Measurements from ENCODE around the gene MAP4K3.

The MAP4K3 gene

GRCh38 chr2:39443009-39443408, 5.9 kb upstream of the MAP4K3 start:
- no peak for DNase-seq

- DNase-seq, result peak; percentile 52
Observed at GRCh38 chr2:39437522-39438296, 624 bp upstream of the MAP4K3 start.

GRCh38 chr2:39435741-39436591, 1.1 kb downstream of the MAP4K3 start:
- no peak for DNase-seq

GRCh38 chr2:39435234-39435633, 1.9 kb downstream of the MAP4K3 start:
- no peak for DNase-seq

- no peak for DNase-seq
Observed at GRCh38 chr2:39434233-39434897, 2.7 kb downstream of the MAP4K3 start.

GRCh38 chr2:39433586-39434195, 3.4 kb downstream of the MAP4K3 start:
- no peak for DNase-seq

- no peak for DNase-seq
Observed at GRCh38 chr2:39432701-39433100, 4.4 kb downstream of the MAP4K3 start.

- no peak for DNase-seq
Observed at GRCh38 chr2:39431592-39432316, 5.3 kb downstream of the MAP4K3 start.

- DNase-seq, result no peak
Observed at GRCh38 chr2:39429746-39430145, 7.3 kb downstream of the MAP4K3 start.

- DNase-seq, result no peak
Observed at GRCh38 chr2:39424951-39425350, 12.1 kb downstream of the MAP4K3 start.

- DNase-seq, result no peak
Observed at GRCh38 chr2:39422700-39423099, 14.4 kb downstream of the MAP4K3 start.

- DNase-seq, result no peak
Observed at GRCh38 chr2:39421354-39421753, 15.7 kb downstream of the MAP4K3 start.

- DNase-seq, result no peak
Observed at GRCh38 chr2:39419282-39420223, 17.5 kb downstream of the MAP4K3 start.

GRCh38 chr2:39418491-39418890, 18.6 kb downstream of the MAP4K3 start:
- no peak for DNase-seq

- no peak for DNase-seq
Observed at GRCh38 chr2:39416140-39416539, 20.9 kb downstream of the MAP4K3 start.

GRCh38 chr2:39413063-39413737, 23.9 kb downstream of the MAP4K3 start:
- DNase-seq, result no peak

GRCh38 chr2:39411181-39411944, 25.7 kb downstream of the MAP4K3 start:
- no peak for DNase-seq

GRCh38 chr2:39409697-39410389, 27.2 kb downstream of the MAP4K3 start:
- no peak for DNase-seq

Measured in central memory CD4-positive, alpha-beta T cell (primary cell).